Fibroblast of the aortic adventitia (primary cell): ENCODE measurements around the gene ZNF335. TPM values are rescaled to one million over a fixed set of nuclear protein-coding genes. Genes with fewer than 3 reads are reported as not detected.

Experiments
- DNase-seq: peaks from one replicate; pipeline ENCODE4 v3.0.0-alpha.2; 2010; ENCODE audit warnings: low read depth
- H3K4me3 ChIP-seq: 2 replicates; pipeline ENCODE4 v1.5.1; 2011; ENCODE audit warnings: low read depth, mild to moderate bottlenecking, control low read depth, low read length, moderate library complexity
- CTCF ChIP-seq: IDR thresholded peaks from 2 replicates; pipeline ENCODE4 v1.5.1; 2011; ENCODE audit warnings: mild to moderate bottlenecking, low read length, control low read depth, inconsistent platforms; ENCODE audit not compliant: insufficient read depth
- total RNA-seq: library from RNA; depleted of rRNA; stranded (reverse); fragments of >200 nt; gene quantifications from 2 replicates; pipeline ENCODE4 v1.2.3, GENCODE V29; 2012; ENCODE audit warnings: low replicate concordance

Gene ZNF335
- total RNA-seq, 1 donor, result 18.2 TPM

GRCh38 chr20:45918779-45919537 lies 53.0 kb downstream of the ZNF335 start:
- no peak overlapping the region for H3K4me3 ChIP-seq
- TF ChIP-seq CTCF, result no peak
- peak; percentile 28 for DNase-seq

GRCh38 chr20:45918182-45918737 lies 53.7 kb downstream of the ZNF335 start:
- no peak for TF ChIP-seq CTCF
- H3K4me3 ChIP-seq, result no peak overlapping the region
- peak; percentile 26 for DNase-seq

- H3K4me3 ChIP-seq, result no peak overlapping the region
- no peak for TF ChIP-seq CTCF
- DNase-seq, result peak; percentile 61
Measured at GRCh38 chr20:45917790-45918141, 54.2 kb downstream of the ZNF335 start.

- no peak overlapping the region for H3K4me3 ChIP-seq
- no peak for TF ChIP-seq CTCF
- DNase-seq, result no peak
Measured at GRCh38 chr20:45913116-45913515, 58.9 kb downstream of the ZNF335 start.

- no peak for DNase-seq
- TF ChIP-seq CTCF, result no peak
- peak overlapping the region; percentile 67 for H3K4me3 ChIP-seq
Measured at GRCh38 chr20:45912344-45912682, 59.7 kb downstream of the ZNF335 start.

- H3K4me3 ChIP-seq, result peak within 1 kb of the TSS; percentile 67
- no peak for TF ChIP-seq CTCF
- peak; percentile 59 for DNase-seq
Measured at GRCh38 chr20:45911486-45912343, 60.3 kb downstream of the ZNF335 start, which contains the start of gene PLTP. Gene PLTP (minus strand): TSS chr20:45912155. CDS start chr20:45911452, 703 bp downstream.
